Osteoblast (primary cell): Measurements from ENCODE around the gene STARD7. TPM values are rescaled to one million over a fixed set of nuclear protein-coding genes. Genes with fewer than 3 reads are reported as not detected.
A peak's percentile ranks its signal among the peaks of the same experiment; 100 is the strongest.

Source experiments
- DNase-seq: peaks from one replicate; pipeline ENCODE4 v3.0.0; 2011; ENCODE audit warnings: low spot score, mixed read lengths; ENCODE audit not compliant: insufficient read length; ENCODE audit errors: missing footprints
- H2AFZ ChIP-seq: 2 replicates; pipeline ENCODE4 v1.6.0; 2011; ENCODE audit warnings: mild to moderate bottlenecking, low read length
- H3K27ac ChIP-seq: 2 replicates; pipeline ENCODE4 v1.5.1; 2011; ENCODE audit warnings: mild to moderate bottlenecking, low read depth, low read length, moderate library complexity
- H3K27me3 ChIP-seq: 2 replicates; pipeline ENCODE4 v1.6.0; 2012; ENCODE audit warnings: mild to moderate bottlenecking, control low read depth, inconsistent platforms, low read length, moderate library complexity; ENCODE audit not compliant: insufficient read depth
- H3K36me3 ChIP-seq: 2 replicates; pipeline ENCODE4 v1.5.1; 2011; ENCODE audit warnings: mild to moderate bottlenecking, low read length, control low read depth, moderate library complexity; ENCODE audit not compliant: insufficient read depth
- H3K4me1 ChIP-seq: 2 replicates; pipeline ENCODE4 v1.5.1; 2011; ENCODE audit warnings: mild to moderate bottlenecking, low read length, control low read depth, moderate library complexity; ENCODE audit not compliant: insufficient read depth
- H3K4me2 ChIP-seq: 2 replicates; pipeline ENCODE4 v1.6.0; 2011; ENCODE audit warnings: mild to moderate bottlenecking, low read length; ENCODE audit not compliant: insufficient read depth
- H3K4me3 ChIP-seq: fragments of 200-600 bp; sonication (generic); 3 replicates; pipeline ENCODE4 v1.5.1; 2012; ENCODE audit warnings: mild to moderate bottlenecking, low read length, inconsistent platforms; ENCODE audit not compliant: insufficient read depth
- H3K79me2 ChIP-seq: 2 replicates; pipeline ENCODE4 v1.6.0; 2012; ENCODE audit warnings: mild to moderate bottlenecking, low read length, control low read depth, inconsistent platforms; ENCODE audit not compliant: insufficient read depth
- H3K9me3 ChIP-seq: 2 replicates; pipeline ENCODE4 v1.5.1; 2011; ENCODE audit warnings: low read depth, low read length, control low read depth
- H4K20me1 ChIP-seq: 2 replicates; pipeline ENCODE4 v1.6.0; 2012; ENCODE audit warnings: mild to moderate bottlenecking, low read length, control low read depth; ENCODE audit not compliant: insufficient read depth
- total RNA-seq: library from RNA; depleted of rRNA; stranded (reverse); fragments of >200 nt; gene quantifications from 2 replicates; pipeline ENCODE4 v1.2.3, GENCODE V29; 2012
- TF ChIP-seq, protein P1 (sequence below): IDR thresholded peaks from 2 replicates; pipeline ENCODE4 v1.5.1; 2011; ENCODE audit warnings: mild to moderate bottlenecking, low read depth, low read length, moderate library complexity; ENCODE audit errors: extremely low read depth

The STARD7 gene
- total RNA-seq, 1 donor: 163 TPM

GRCh38 chr2:96154506-96155380 lies 53.9 kb downstream of the STARD7 start:
- H3K36me3 ChIP-seq: no peaks in the 10 kb centered on the region
- peak; percentile 75 for DNase-seq
- H3K4me1 ChIP-seq: no peaks in the 10 kb centered on the region
- H4K20me1 ChIP-seq: no peaks in the 10 kb centered on the region
- H3K27me3 ChIP-seq: peaks cover 2% of the 10 kb centered on the region
- no peak overlapping the region for H3K27ac ChIP-seq
- no peaks in the 10 kb centered on the region for H3K79me2 ChIP-seq
- TF ChIP-seq, protein P1, sequence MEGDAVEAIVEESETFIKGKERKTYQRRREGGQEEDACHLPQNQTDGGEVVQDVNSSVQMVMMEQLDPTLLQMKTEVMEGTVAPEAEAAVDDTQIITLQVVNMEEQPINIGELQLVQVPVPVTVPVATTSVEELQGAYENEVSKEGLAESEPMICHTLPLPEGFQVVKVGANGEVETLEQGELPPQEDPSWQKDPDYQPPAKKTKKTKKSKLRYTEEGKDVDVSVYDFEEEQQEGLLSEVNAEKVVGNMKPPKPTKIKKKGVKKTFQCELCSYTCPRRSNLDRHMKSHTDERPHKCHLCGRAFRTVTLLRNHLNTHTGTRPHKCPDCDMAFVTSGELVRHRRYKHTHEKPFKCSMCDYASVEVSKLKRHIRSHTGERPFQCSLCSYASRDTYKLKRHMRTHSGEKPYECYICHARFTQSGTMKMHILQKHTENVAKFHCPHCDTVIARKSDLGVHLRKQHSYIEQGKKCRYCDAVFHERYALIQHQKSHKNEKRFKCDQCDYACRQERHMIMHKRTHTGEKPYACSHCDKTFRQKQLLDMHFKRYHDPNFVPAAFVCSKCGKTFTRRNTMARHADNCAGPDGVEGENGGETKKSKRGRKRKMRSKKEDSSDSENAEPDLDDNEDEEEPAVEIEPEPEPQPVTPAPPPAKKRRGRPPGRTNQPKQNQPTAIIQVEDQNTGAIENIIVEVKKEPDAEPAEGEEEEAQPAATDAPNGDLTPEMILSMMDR: no peak
- H3K4me2 ChIP-seq: no peak overlapping the region
- no peak overlapping the region for H3K4me3 ChIP-seq
- H3K9me3 ChIP-seq: no peaks in the 10 kb centered on the region
- H2AFZ ChIP-seq: no peak overlapping the region

DNA sequence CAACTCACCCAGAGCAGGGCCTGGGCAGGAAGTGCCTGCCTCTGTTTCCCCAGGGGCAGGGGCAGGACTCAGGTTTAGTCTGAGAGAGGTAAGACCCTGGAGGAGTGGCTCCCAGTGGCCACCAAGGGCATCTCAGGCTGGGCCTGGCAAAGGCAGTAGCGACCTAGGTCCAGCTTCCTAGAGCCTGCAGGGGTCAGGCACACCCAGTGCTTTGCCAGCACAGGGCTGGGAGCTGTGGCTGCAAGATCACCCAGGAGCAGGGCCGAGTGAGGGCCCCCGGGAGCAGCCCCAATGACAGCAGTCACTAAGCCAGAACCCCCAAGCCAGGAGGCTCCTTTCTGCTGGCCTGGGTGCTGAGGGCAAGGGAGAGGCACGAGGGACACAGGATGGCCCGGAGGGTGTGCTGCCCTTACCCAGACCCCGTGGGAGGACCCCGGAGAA lies 54.6 kb downstream of the STARD7 start:
- H3K4me1 ChIP-seq: no peaks in the 10 kb centered on the region
- H3K4me3 ChIP-seq: no peak overlapping the region
- no peaks in the 10 kb centered on the region for H3K79me2 ChIP-seq
- no peaks in the 10 kb centered on the region for H3K36me3 ChIP-seq
- H2AFZ ChIP-seq: no peak overlapping the region
- no peaks in the 10 kb centered on the region for H3K9me3 ChIP-seq
- no peak overlapping the region for H3K4me2 ChIP-seq
- H3K27ac ChIP-seq: no peak overlapping the region
- TF ChIP-seq, protein P1: no peak
- H3K27me3 ChIP-seq: peaks cover 2% of the 10 kb centered on the region
- DNase-seq: peak; percentile 71
- no peaks in the 10 kb centered on the region for H4K20me1 ChIP-seq

DNA sequence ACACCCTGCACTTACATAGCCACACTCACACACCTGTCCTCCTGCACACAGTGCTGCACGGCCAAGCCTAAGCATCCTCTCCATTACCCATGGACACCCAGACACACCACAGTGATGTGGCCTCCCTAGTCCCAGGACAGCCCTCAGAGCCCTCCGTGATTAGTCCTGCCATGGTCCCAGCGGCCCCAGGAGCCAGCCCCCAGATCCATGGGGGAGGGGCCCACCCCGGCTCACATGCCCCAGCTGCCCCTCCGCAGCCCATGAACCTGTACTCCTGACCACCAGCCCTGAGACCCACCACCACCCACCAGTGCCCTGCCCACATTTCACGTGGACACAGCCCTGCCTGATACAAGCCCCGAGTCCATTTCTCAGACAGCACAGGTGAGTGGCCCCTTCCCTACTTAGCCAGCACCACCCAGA lies 55.3 kb downstream of the STARD7 start:
- H3K4me2 ChIP-seq: no peak overlapping the region
- no peaks in the 10 kb centered on the region for H3K36me3 ChIP-seq
- peak; percentile 66 for DNase-seq
- H4K20me1 ChIP-seq: no peaks in the 10 kb centered on the region
- H3K4me3 ChIP-seq: no peak overlapping the region
- peaks cover 2% of the 10 kb centered on the region for H3K27me3 ChIP-seq
- no peak overlapping the region for H2AFZ ChIP-seq
- H3K9me3 ChIP-seq: no peaks in the 10 kb centered on the region
- H3K27ac ChIP-seq: no peak overlapping the region
- H3K79me2 ChIP-seq: no peaks in the 10 kb centered on the region
- TF ChIP-seq, protein P1: no peak
- H3K4me1 ChIP-seq: peaks cover 6% of the 10 kb centered on the region
